CD4-positive, alpha-beta memory T cell (primary cell): ENCODE measurements around the gene CMKLR1. TPM values are rescaled to one million over a fixed set of nuclear protein-coding genes. Genes with fewer than 3 reads are reported as not detected.
A peak's percentile ranks its signal among the peaks of the same experiment; 100 is the strongest.

Experiments used
- CTCF ChIA-PET: fragments of 350-600 bp; sonication (Branson Sonifier 250); formaldehyde crosslinking; loops from one replicate; lab custom pipeline; 2021; ENCODE audit warnings: inconsistent platforms; ENCODE audit not compliant: partially characterized antibody; lab: Charles Lee
- POLR2A ChIA-PET: fragments of 350-600 bp; sonication (Branson Sonifier 250); formaldehyde crosslinking; loops from one replicate; lab custom pipeline; 2021; ENCODE audit not compliant: partially characterized antibody; lab: Charles Lee
- DNase-seq, 5 donors: peaks; one replicate each; pipeline versions ENCODE4 v3.0.0 to v3.0.0-alpha.2; 2020 to 2022; ENCODE audit warnings: mixed read lengths in 1 of 5
- H3K27ac ChIP-seq: one replicate; pipeline ENCODE4 v1.7.0; 2013; ENCODE audit warnings: low read depth, low read length
- H3K27me3 ChIP-seq: 2 replicates; pipeline ENCODE4 v1.7.0; 2013; ENCODE audit warnings: mild to moderate bottlenecking, low read length, moderate library complexity; ENCODE audit not compliant: insufficient read depth
- H3K36me3 ChIP-seq: 2 replicates; pipeline ENCODE4 v1.7.0; 2013; ENCODE audit warnings: mild to moderate bottlenecking, low read length, moderate library complexity; ENCODE audit not compliant: insufficient read depth
- H3K4me1 ChIP-seq: 2 replicates; pipeline ENCODE4 v1.7.0; 2013; ENCODE audit warnings: mild to moderate bottlenecking, low read length, moderate library complexity; ENCODE audit not compliant: insufficient read depth
- H3K4me3 ChIP-seq, 2 donors: one replicate each; pipeline ENCODE4 v1.7.0; 2013; ENCODE audit warnings: low read length in 2 of 2, mild to moderate bottlenecking in 1 of 2
- H3K9me3 ChIP-seq, 2 donors: one replicate each; pipeline ENCODE4 v1.7.0; 2013; ENCODE audit warnings: low read length in 2 of 2, control low read depth in 1 of 2; ENCODE audit not compliant: control insufficient read depth in 1 of 2
- H3K27ac Mint-ChIP-seq, 7 donors: one replicate each; pipeline ENCODE4 v1.8.0; 2020 to 2021; ENCODE audit warnings: mixed read lengths in 7 of 7, mild to moderate bottlenecking in 6 of 7, inconsistent platforms in 3 of 7, moderate library complexity in 3 of 7
- H3K27me3 Mint-ChIP-seq, 2 donors: one replicate each; pipeline ENCODE4 v1.8.0; 2020 to 2021; ENCODE audit warnings: mixed read lengths in 2 of 2
- H3K36me3 Mint-ChIP-seq, 2 donors: one replicate each; pipeline ENCODE4 v1.8.0; 2020 to 2021; ENCODE audit warnings: mixed read lengths in 2 of 2, inconsistent platforms in 1 of 2, mild to moderate bottlenecking in 1 of 2
- H3K4me1 Mint-ChIP-seq, 4 donors: one replicate each; pipeline ENCODE4 v1.8.0; 2020 to 2021; ENCODE audit warnings: mixed read lengths in 4 of 4, mild to moderate bottlenecking in 1 of 4
- H3K4me3 Mint-ChIP-seq, 8 donors: one replicate each; pipeline ENCODE4 v1.8.0; 2020 to 2021; ENCODE audit warnings: mixed read lengths in 8 of 8, mild to moderate bottlenecking in 7 of 8, moderate library complexity in 6 of 8, inconsistent platforms in 3 of 8
- H3K9me3 Mint-ChIP-seq, 8 donors: one replicate each; pipeline ENCODE4 v1.8.0; 2020 to 2021; ENCODE audit warnings: mixed read lengths in 8 of 8, mild to moderate bottlenecking in 5 of 8, inconsistent platforms in 3 of 8, moderate library complexity in 1 of 8
- intact Hi-C: fragments of 100-400 bp; cut with micrococcal nuclease; formaldehyde crosslinking; loops from one replicate; pipeline ENCODE4 v1.15.1; 2023
- polyA plus RNA-seq, 2 donors: library from polyadenylated mRNA; unstranded; fragments of 300-500 nt; fragmentation: Illumina TruSeq; gene quantifications; one replicate each; pipeline ENCODE4 v1.2.3, GENCODE V29; 2021
- total RNA-seq, 2 experiments: library from RNA; stranded (reverse); gene quantifications; one replicate each; pipeline ENCODE4 v1.2.3, GENCODE V29; 2021

CMKLR1 gene
- total and polyA plus RNA-seq, 4 experiments from 2014 or later: 0.08 to 0.94 (median 0.87) TPM; not detected in 1

DNA sequence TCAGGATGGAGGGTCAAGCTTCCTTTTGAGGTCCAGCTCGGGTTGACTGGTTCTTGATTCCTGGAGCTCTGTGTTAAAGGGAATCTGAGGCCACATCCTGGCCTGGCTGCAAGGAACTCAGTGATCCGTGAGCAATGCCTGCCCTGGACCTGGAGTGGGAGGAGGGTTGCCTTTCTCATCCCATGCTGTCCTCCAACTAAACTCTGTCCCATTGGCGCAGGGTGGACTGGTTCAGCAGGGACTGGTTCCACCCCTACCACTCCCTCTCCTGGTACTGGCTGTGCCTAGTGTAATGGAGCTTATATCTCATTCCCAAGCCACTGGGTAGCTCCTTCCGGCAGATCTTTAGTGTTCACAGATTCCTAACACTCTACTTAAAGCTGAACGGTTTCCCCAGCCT, 3.9 kb upstream of the CMKLR1 start:
- Mint-ChIP-seq H3K27me3 (peaks cover 1 to 14% of the 10 kb centered on the region in 2 donors), H3K36me3 (no peaks in the 10 kb centered on the region), H3K27ac (no peak overlapping the region), H3K4me1 (peaks cover 0 to 3% (median under 1%) of the 10 kb centered on the region in 4 donors), H3K4me3 (no peak overlapping the region), H3K9me3 (peaks cover 0 to 3% (median 0%) of the 10 kb centered on the region in 8 donors)
- ChIA-PET CTCF (no interaction called here), POLR2A (no interaction called here)
- no peaks in the 10 kb centered on the region for H3K4me1 ChIP-seq
- no peak overlapping the region for H3K27ac ChIP-seq
- no peak for DNase-seq
- no peaks in the 10 kb centered on the region for H3K9me3 ChIP-seq
- H3K27me3 ChIP-seq: peaks cover under 1% of the 10 kb centered on the region
- intact Hi-C loops: no loop called here
- no peaks in the 10 kb centered on the region for H3K36me3 ChIP-seq
- no peak overlapping the region for H3K4me3 ChIP-seq

DNA sequence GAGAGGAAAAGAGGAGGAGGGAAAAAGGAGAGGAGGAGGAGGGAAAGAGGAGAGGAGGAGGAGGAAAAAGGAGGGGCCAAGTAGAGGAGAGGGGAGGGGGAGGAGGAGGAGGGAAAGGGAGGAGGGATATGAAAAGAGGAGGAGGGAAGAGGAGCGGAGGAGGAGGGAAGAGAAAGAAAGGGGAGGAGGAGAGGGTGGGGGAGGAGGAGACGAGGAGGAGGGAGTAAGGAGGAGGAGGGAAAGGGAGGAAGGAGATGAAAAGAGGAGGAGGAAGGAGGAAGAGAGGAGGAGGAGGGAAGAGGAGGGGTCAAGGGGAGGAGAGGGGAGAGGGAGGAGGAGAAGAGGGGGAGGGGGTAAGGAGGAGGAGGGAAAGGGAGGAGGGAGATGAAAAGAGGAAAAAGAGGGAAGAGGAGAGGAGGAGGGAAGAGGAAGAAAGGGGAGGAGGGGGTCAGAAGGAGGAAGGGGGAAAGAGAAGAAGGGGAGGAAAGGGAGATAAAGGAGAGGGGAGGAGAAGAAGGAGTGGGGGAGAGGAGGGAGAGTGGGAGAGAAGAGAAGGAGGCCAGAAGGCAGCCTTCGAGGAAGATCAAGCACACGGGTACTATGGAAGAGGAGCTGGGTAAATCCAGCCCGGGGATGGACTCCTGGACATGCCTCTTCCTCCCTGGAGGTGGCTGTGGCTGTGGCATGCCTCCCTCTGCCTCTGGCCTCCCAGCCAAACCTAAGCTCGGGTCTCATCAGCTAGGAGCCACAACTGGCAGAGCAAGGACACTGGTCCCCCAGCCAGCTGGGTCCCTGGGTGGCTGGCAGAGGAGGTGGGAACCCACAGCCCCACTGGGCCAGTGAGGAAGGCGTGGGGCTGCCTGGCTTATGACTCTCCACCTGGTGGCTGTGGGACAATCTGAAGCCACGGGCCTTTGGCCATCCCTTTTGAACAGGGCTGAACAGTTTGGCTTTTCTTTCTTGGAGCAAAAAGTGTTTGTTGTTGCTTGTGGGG, 3.0 kb upstream of the CMKLR1 start:
- CTCF ChIA-PET: no interaction called here
- no peak for DNase-seq
- peaks cover 0 to 3% (median under 1%) of the 10 kb centered on the region in 4 donors for H3K4me1 Mint-ChIP-seq
- peaks cover 0 to 3% (median 0%) of the 10 kb centered on the region in 8 donors for H3K9me3 Mint-ChIP-seq
- Histone ChIP-seq H3K27ac (no peak overlapping the region), H3K4me3 (no peak overlapping the region), H3K27me3 (peaks cover 4% of the 10 kb centered on the region), H3K4me1 (no peaks in the 10 kb centered on the region), H3K36me3 (no peaks in the 10 kb centered on the region), H3K9me3 (no peaks in the 10 kb centered on the region)
- no peak overlapping the region for H3K4me3 Mint-ChIP-seq
- POLR2A ChIA-PET: no interaction called here
- peaks cover 5 to 21% of the 10 kb centered on the region in 2 donors for H3K27me3 Mint-ChIP-seq
- H3K36me3 Mint-ChIP-seq: no peaks in the 10 kb centered on the region
- no peak overlapping the region for H3K27ac Mint-ChIP-seq
- intact Hi-C loops: no loop called here

GRCh38 chr12:108341356-108341755, 2.2 kb upstream of the CMKLR1 start:
- Mint-ChIP-seq H3K27me3 (peaks cover 5 to 23% of the 10 kb centered on the region in 2 donors), H3K27ac (no peak overlapping the region), H3K4me3 (no peak overlapping the region), H3K36me3 (no peaks in the 10 kb centered on the region), H3K9me3 (peaks cover 0 to 2% (median 0%) of the 10 kb centered on the region in 8 donors), H3K4me1 (peaks cover 0 to 3% (median under 1%) of the 10 kb centered on the region in 4 donors)
- intact Hi-C loops: no loop called here
- H3K4me1 ChIP-seq: no peaks in the 10 kb centered on the region
- peaks cover 4% of the 10 kb centered on the region for H3K27me3 ChIP-seq
- H3K36me3 ChIP-seq: no peaks in the 10 kb centered on the region
- H3K4me3 ChIP-seq: no peak overlapping the region
- H3K27ac ChIP-seq: no peak overlapping the region
- no peak for DNase-seq
- no peaks in the 10 kb centered on the region for H3K9me3 ChIP-seq
- CTCF ChIA-PET: no interaction called here
- POLR2A ChIA-PET: no interaction called here

GRCh38 chr12:108340037-108340436, 926 bp upstream of the CMKLR1 start:
- Histone ChIP-seq H3K4me1 (no peaks in the 10 kb centered on the region), H3K9me3 (no peaks in the 10 kb centered on the region), H3K36me3 (no peaks in the 10 kb centered on the region), H3K27ac (no peak overlapping the region), H3K4me3 (no peak overlapping the region), H3K27me3 (peaks cover 4% of the 10 kb centered on the region)
- DNase-seq: no peak
- POLR2A ChIA-PET: no interaction called here
- intact Hi-C loops: no loop called here
- Mint-ChIP-seq H3K36me3 (no peaks in the 10 kb centered on the region), H3K27ac (no peak overlapping the region), H3K4me1 (peaks cover 0 to 5% (median 2%) of the 10 kb centered on the region in 4 donors), H3K4me3 (no peak overlapping the region), H3K27me3 (peaks cover 5 to 22% of the 10 kb centered on the region in 2 donors), H3K9me3 (peaks cover 0 to 2% (median 0%) of the 10 kb centered on the region in 8 donors)
- CTCF ChIA-PET: no interaction called here

- Mint-ChIP-seq H3K4me1 (peaks cover 0 to 9% (median 4%) of the 10 kb centered on the region in 4 donors), H3K4me3 (no peak overlapping the region), H3K9me3 (peaks cover 0 to 2% (median 0%) of the 10 kb centered on the region in 8 donors), H3K27ac (peak overlapping the region in 1 of 7 donors; percentile 39), H3K27me3 (peaks cover 4 to 22% of the 10 kb centered on the region in 2 donors), H3K36me3 (no peaks in the 10 kb centered on the region)
- H3K27ac ChIP-seq: no peak overlapping the region
- no peak for DNase-seq
- no peaks in the 10 kb centered on the region for H3K36me3 ChIP-seq
- peaks cover 16% of the 10 kb centered on the region for H3K4me1 ChIP-seq
- peaks cover 4% of the 10 kb centered on the region for H3K27me3 ChIP-seq
- H3K9me3 ChIP-seq: no peaks in the 10 kb centered on the region
- no peak overlapping the region for H3K4me3 ChIP-seq
- intact Hi-C loops: no loop called here
- POLR2A ChIA-PET: no interaction called here
- CTCF ChIA-PET: no interaction called here
These were observed 1.6 kb downstream of the CMKLR1 start for GRCh38 chr12:108337235-108338223.

DNA sequence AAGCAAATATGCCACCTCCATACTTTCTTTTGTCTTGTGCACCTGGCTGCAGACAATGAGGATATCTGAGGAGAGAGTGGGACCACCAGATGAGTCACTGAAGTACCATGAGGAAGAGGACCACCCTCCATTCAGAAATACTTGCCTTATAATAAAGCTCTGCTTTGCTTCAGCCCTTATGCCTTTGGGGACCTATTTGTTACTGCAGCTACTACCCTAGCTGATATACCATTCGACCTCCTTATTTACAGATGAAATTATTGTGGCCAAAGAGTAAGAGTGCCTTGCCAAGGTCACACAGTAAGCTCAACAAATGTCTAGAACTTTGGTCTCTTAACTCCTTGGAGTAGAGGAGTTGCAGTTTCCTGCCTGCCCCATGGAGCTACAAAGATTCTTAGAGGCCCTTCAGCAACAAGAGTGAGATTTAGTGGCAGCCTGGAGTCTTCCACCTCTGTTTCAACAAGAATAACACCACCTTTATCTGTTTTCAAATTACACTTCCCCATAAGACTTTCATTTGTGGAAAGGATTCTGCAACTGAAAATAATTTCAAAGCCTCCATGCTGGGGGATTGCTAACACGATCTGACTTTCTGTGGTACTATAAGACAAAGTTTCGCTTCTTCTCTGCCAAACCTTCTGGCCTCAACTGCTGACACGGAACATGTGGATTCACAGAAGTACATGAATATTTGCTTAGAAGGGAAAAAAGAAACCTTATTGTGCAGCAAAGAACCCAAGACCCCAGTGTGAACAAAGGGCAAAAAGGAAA, 3.6 kb downstream of the CMKLR1 start:
- peaks cover 0 to 2% (median 0%) of the 10 kb centered on the region in 8 donors for H3K9me3 Mint-ChIP-seq
- no peak overlapping the region for H3K4me3 ChIP-seq
- H3K4me3 Mint-ChIP-seq: no peak overlapping the region
- DNase-seq: no peak
- H3K9me3 ChIP-seq: no peaks in the 10 kb centered on the region
- intact Hi-C loops: no loop called here
- POLR2A ChIA-PET: no interaction called here
- peaks cover 4 to 19% of the 10 kb centered on the region in 2 donors for H3K27me3 Mint-ChIP-seq
- H3K4me1 ChIP-seq: peaks cover 18% of the 10 kb centered on the region
- H3K36me3 Mint-ChIP-seq: no peaks in the 10 kb centered on the region
- H3K36me3 ChIP-seq: no peaks in the 10 kb centered on the region
- CTCF ChIA-PET: interaction anchor here (0.7 to 1.5 kb wide), 2 partner anchors 66 to 116 kb away, joined by 3 read pairs; no protein-coding TSS in a partner anchor
- H3K27me3 ChIP-seq: peaks cover 4% of the 10 kb centered on the region
- H3K27ac ChIP-seq: no peak overlapping the region
- H3K4me1 Mint-ChIP-seq: peaks cover 0 to 9% (median 3%) of the 10 kb centered on the region in 4 donors
- no peak overlapping the region for H3K27ac Mint-ChIP-seq
